Measurements from ENCODE around the gene ZNF236. TPM values are rescaled to one million over a fixed set of nuclear protein-coding genes. Genes with fewer than 3 reads are reported as not detected.
A peak's percentile ranks its signal among the peaks of the same experiment; 100 is the strongest.
"Not testable (repeated sequence)": the region's sequence is repeated elsewhere in the genome, so short reads cannot be mapped to it uniquely, and the experiment has no call there.

Gene ZNF236
- total RNA-seq, 1 experiment from 2014 or later = 22.2 TPM

DNA sequence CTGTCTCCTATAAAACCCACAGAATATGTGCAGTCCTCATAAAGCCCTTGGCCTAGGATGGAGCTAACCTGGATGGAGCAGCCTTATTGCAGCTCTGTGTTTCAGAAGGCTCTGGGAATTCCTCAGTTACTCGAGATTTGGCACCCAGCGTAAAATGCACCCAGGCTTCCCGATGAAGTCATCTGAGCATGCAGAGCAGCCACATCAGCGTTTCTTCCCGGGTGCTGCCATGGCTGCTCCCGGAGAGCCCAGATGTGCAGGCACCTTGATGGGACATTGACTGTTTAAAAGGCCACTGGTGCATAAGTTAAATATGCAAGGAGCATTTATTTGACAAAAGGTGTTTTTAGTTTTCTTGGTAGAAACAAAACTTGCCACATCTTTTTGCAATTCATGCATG lies 195.0 kb downstream of the ZNF236 start:
- Mint-ChIP-seq H3K9me3 (ENCODE audit: low read depth, unreplicated experiment) (no peaks in the 10 kb centered on the region), H3K27me3 (ENCODE audit: unreplicated experiment) (no peaks in the 10 kb centered on the region)
- TF ChIP-seq, protein P1, sequence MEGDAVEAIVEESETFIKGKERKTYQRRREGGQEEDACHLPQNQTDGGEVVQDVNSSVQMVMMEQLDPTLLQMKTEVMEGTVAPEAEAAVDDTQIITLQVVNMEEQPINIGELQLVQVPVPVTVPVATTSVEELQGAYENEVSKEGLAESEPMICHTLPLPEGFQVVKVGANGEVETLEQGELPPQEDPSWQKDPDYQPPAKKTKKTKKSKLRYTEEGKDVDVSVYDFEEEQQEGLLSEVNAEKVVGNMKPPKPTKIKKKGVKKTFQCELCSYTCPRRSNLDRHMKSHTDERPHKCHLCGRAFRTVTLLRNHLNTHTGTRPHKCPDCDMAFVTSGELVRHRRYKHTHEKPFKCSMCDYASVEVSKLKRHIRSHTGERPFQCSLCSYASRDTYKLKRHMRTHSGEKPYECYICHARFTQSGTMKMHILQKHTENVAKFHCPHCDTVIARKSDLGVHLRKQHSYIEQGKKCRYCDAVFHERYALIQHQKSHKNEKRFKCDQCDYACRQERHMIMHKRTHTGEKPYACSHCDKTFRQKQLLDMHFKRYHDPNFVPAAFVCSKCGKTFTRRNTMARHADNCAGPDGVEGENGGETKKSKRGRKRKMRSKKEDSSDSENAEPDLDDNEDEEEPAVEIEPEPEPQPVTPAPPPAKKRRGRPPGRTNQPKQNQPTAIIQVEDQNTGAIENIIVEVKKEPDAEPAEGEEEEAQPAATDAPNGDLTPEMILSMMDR (IDR thresholded peaks at IDR 0.05; ENCODE audit: unreplicated experiment) = no peak

DNA sequence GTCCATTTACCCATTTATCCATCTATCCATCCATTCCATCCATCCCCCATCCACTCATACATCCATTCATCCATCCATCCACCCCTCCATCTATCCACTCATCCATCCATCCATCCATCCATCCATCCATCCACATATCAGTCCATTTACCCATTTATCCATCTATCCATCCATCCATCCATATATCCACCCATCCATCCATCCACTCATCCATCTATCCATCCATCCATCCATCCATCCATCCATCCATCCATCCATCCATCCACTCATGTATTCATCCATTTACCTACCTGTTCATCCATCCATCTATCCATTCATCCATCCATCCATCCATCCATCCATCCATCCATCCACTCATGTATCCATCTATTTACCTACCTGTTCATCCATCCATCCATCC lies 196.3 kb downstream of the ZNF236 start:
- Mint-ChIP-seq H3K36me3 (ENCODE audit: insufficient read depth, unreplicated experiment) (peaks cover 63% of the 10 kb centered on the region), H3K27ac (ENCODE audit: unreplicated experiment) (peak overlapping the region; percentile 21)
- DNase-seq; intact Hi-C loops (cut with micrococcal nuclease; ENCODE audit: unreplicated experiment); H3K9me3 Mint-ChIP-seq (ENCODE audit: low read depth, unreplicated experiment); BruUV-seq (replicated peaks); H3K27me3 Mint-ChIP-seq (ENCODE audit: unreplicated experiment); CTCF ChIA-PET; H3K4me1 Mint-ChIP-seq (ENCODE audit: low read depth, unreplicated experiment); H3K4me3 Mint-ChIP-seq (ENCODE audit: low read depth, unreplicated experiment): not testable (repeated sequence)

More for the DNA sequence above, 195.0 kb downstream of the ZNF236 start:
- Mint-ChIP-seq H3K36me3 (ENCODE audit: insufficient read depth, unreplicated experiment) (peaks cover 61% of the 10 kb centered on the region), H3K4me1 (ENCODE audit: low read depth, unreplicated experiment) (no peaks in the 10 kb centered on the region), H3K4me3 (ENCODE audit: low read depth, unreplicated experiment) (no peak overlapping the region), H3K27ac (ENCODE audit: unreplicated experiment) (no peak overlapping the region)
- intact Hi-C loops (cut with micrococcal nuclease; ENCODE audit: unreplicated experiment) = no loop called here
- DNase-seq = no peak
- no TSS peak for BruUV-seq (replicated peaks)
- CTCF ChIA-PET = interaction anchor here (1.0 kb wide), 1 partner anchor 37 kb away, joined by 3 read pairs; no protein-coding TSS in a partner anchor

DNA sequence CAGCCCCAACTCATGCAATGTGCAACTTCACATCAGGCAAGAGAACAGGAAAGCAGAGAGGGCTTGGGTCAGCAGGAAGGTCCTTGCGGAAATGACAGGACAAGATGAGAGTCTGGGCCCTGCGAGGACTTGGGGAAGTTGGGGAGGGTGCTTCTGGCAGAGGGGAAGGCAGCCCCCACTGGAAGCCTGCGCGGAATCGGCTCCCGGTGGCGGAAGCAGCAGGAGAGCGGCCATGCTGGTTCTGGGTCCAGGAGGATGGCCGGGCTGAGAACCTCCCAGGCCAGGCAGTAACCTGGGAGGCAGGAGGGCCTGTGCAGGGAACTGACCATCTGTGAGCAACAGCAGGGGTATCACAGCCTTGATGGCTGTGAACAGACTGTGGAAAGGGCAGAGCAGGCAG lies 197.3 kb downstream of the ZNF236 start:
- Mint-ChIP-seq H3K27me3 (ENCODE audit: unreplicated experiment) (no peaks in the 10 kb centered on the region), H3K36me3 (ENCODE audit: insufficient read depth, unreplicated experiment) (peaks cover 64% of the 10 kb centered on the region), H3K9me3 (ENCODE audit: low read depth, unreplicated experiment) (no peaks in the 10 kb centered on the region), H3K4me3 (ENCODE audit: low read depth, unreplicated experiment) (no peak overlapping the region), H3K27ac (ENCODE audit: unreplicated experiment) (peak overlapping the region; percentile 21), H3K4me1 (ENCODE audit: low read depth, unreplicated experiment) (peaks cover 9% of the 10 kb centered on the region)
- DNase-seq = no peak
- BruUV-seq (replicated peaks) = no TSS peak
- intact Hi-C loops (cut with micrococcal nuclease; ENCODE audit: unreplicated experiment) = no loop called here
- TF ChIP-seq, protein P1 (IDR thresholded peaks at IDR 0.05; ENCODE audit: unreplicated experiment) = no peak
- CTCF ChIA-PET = no interaction called here

Measured in Calu3 (cell line).